GM23248 (cell line): Measurements from ENCODE around the gene KCNH6.

Source experiments
- EZH2 ChIP-seq: fragments of 200-600 bp; sonication (generic); IDR thresholded peaks from 2 replicates; pipeline ENCODE4 v1.6.1; 2018; ENCODE audit warnings: antibody characterized with exemption, mild to moderate bottlenecking; ENCODE audit not compliant: insufficient read depth, poor library complexity, severe bottlenecking
- EZH2phosphoT487 ChIP-seq: fragments of 200-600 bp; sonication (generic); IDR thresholded peaks from 2 replicates; pipeline ENCODE4 v1.6.1; 2018; ENCODE audit warnings: antibody characterized with exemption, moderate library complexity, mild to moderate bottlenecking, low read depth; ENCODE audit not compliant: insufficient read depth

- TF ChIP-seq EZH2: no peak
- no peak for TF ChIP-seq EZH2phosphoT487
Observed at GRCh38 chr17:63474174-63474573, 49.0 kb upstream of the KCNH6 start.
